ENCODE data around the gene CSTPP1. TPM values are rescaled to one million over a fixed set of nuclear protein-coding genes. Genes with fewer than 3 reads are reported as not detected.
A peak's percentile ranks its signal among the peaks of the same experiment; 100 is the strongest.

Gene CSTPP1
- total RNA-seq, 2 donors from 2014 or later: 35.8 to 63.6 TPM

DNA sequence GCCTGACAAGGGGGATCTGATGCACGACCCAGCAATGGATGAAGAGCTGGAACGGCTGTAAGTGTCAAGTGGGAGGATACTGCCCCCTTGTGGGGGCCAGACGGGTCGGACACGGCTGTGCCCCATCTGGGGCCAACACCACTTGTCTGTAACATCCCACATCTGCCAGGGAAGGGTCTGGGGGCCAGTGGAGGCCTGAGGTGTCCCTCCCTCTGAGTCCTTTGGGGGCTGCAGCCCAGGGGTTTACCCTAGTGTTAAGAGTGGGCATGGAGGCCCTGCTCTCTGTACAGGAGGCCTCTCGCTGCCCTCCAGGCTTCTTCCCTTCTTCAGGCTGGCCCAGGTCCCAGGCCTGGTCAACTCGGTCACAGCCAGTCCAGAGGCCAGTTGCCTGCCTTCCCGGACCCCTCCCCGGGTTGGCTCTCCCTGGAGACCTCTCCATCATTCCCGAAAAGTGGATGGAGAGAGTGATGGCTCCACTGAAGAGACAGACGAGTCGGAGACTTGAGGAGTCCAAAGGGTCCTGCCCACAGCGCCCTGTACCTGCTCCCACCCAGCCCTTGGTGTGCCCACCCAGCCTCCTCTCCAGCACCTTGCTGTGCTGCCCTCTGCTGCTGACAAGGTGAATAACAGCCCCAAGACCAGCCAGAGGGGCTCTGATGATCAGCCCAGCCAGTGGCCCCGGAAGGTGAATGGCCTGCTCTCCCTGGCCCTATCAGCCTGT, 224.7 kb downstream of the CSTPP1 start:
- Histone ChIP-seq H3K9ac (ENCODE audit: low read depth in 2 of 2, low read length in 2 of 2) (no peak overlapping the region), H3K36me3 (peaks cover 9% of the 10 kb centered on the region), H3K27me3 (no peaks in the 10 kb centered on the region), H3K9me3 (no peaks in the 10 kb centered on the region), H3K4me3 (no peak overlapping the region), H3K27ac (no peak overlapping the region), H3K4me1 (no peaks in the 10 kb centered on the region)
- intact Hi-C loops (cut with DNase I): loop anchor here (2.0 kb wide), 1 partner anchor 272 kb away; no protein-coding TSS in a partner anchor
- peak; percentile 65 for DNase-seq
- peak; percentile 66 for TF ChIP-seq CTCF (IDR thresholded peaks at IDR 0.05)

GRCh38 chr11:47161890-47162289, 225.3 kb downstream of the CSTPP1 start:
- Histone ChIP-seq H3K27ac (no peak overlapping the region), H3K9me3 (no peaks in the 10 kb centered on the region), H3K4me3 (no peak overlapping the region), H3K9ac (ENCODE audit: low read depth in 2 of 2, low read length in 2 of 2) (no peak overlapping the region), H3K4me1 (no peaks in the 10 kb centered on the region), H3K36me3 (peaks cover 15% of the 10 kb centered on the region), H3K27me3 (no peaks in the 10 kb centered on the region)
- DNase-seq: no peak
- no peak for TF ChIP-seq CTCF (IDR thresholded peaks at IDR 0.05)
- intact Hi-C loops (cut with DNase I): loop anchor here (2.0 kb wide), 1 partner anchor 273 kb away; no protein-coding TSS in a partner anchor

DNA sequence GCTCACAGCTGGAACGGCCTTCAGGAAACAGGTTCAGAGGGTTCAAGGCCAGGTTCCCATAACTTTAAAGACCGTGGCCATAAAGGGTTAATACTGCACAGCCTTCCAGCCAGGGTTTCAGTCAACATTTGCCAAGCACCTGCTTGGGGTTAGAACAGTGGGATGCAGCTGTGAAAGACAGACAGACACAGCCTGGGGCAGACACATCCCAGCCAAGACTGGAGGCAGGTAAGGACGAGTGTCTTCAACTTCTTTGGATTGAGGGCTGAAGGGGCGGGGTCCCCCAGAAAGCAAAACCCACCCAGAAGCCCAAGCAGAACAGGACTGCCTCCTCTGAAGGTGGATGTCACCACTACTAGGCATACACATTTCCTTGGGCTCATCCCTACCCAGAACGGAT, 225.9 kb downstream of the CSTPP1 start:
- DNase-seq: no peak
- no peak overlapping the region for H3K27ac ChIP-seq
- H3K9me3 ChIP-seq: no peaks in the 10 kb centered on the region
- H3K4me1 ChIP-seq: no peaks in the 10 kb centered on the region
- H3K4me3 ChIP-seq: no peak overlapping the region
- no peak for TF ChIP-seq CTCF (IDR thresholded peaks at IDR 0.05)
- intact Hi-C loops (cut with DNase I): no loop called here
- H3K27me3 ChIP-seq: no peaks in the 10 kb centered on the region
- no peak overlapping the region for H3K9ac ChIP-seq (ENCODE audit: low read depth in 2 of 2, low read length in 2 of 2)
- peaks cover 18% of the 10 kb centered on the region for H3K36me3 ChIP-seq

DNA sequence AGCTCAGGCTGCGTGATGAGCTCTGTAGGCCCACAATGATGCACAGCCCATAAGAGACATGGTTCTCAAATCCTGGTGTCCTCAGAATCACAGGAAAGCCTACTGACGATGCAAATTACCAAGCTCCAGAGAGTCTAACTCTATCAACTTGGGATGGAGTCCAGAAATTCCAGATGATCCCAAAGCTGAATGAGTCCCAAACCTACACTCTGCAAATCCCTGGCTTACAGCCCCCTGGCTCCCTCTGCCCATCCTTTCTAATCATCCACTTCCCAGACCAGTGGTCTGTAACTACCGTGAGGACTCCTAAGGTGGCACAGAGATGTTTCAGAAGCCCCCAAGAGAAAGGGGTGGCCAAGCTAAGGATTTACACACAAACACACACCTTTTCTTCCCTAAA, 226.6 kb downstream of the CSTPP1 start:
- no peak overlapping the region for H3K4me3 ChIP-seq
- no peak for DNase-seq

DNA sequence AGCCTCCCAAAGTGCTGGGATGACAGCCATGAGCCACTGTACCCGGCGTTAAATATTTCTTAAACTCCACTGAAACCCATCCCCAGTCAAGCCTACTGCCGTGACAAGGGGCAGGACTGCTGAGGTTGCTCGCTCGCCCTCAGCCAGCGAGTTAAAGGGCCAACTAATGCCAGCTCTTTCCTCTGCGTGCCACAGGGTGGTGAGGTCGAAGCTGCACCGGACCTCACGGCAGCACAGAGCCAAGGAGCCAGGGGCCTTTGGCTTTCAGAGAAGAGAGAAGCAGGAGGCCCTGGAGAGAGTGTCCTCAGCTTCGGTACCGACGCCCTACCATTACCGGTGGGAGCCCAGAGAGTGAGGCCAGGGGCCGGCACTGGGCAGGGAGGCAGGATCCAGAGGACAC, 227.3 kb downstream of the CSTPP1 start:
- Histone ChIP-seq H3K9ac (ENCODE audit: low read depth in 2 of 2, low read length in 2 of 2) (no peak overlapping the region), H3K4me1 (no peaks in the 10 kb centered on the region), H3K9me3 (no peaks in the 10 kb centered on the region), H3K36me3 (peaks cover 18% of the 10 kb centered on the region), H3K27ac (no peak overlapping the region), H3K27me3 (no peaks in the 10 kb centered on the region), H3K4me3 (no peak overlapping the region)
- no peak for DNase-seq
- intact Hi-C loops (cut with DNase I): no loop called here
- TF ChIP-seq CTCF (IDR thresholded peaks at IDR 0.05): no peak

More for the DNA sequence above, 226.6 kb downstream of the CSTPP1 start:
- Histone ChIP-seq H3K36me3 (peaks cover 18% of the 10 kb centered on the region), H3K27me3 (no peaks in the 10 kb centered on the region), H3K9ac (ENCODE audit: low read depth in 2 of 2, low read length in 2 of 2) (no peak overlapping the region), H3K4me1 (no peaks in the 10 kb centered on the region), H3K9me3 (no peaks in the 10 kb centered on the region), H3K27ac (no peak overlapping the region)
- intact Hi-C loops (cut with DNase I): no loop called here
- no peak for TF ChIP-seq CTCF (IDR thresholded peaks at IDR 0.05)
